MM.1S (cell line): ENCODE measurements around the gene FCGR3B.
"Not testable (repeated sequence)": the region's sequence is repeated elsewhere in the genome, so short reads cannot be mapped to it uniquely, and the experiment has no call there.

Source experiments
- DNase-seq: peaks from one replicate; pipeline ENCODE4 v3.0.0-alpha.2; 2015
- H2AFZ ChIP-seq: fragments of 300-600 bp; sonication (generic); 2 replicates; pipeline ENCODE4 v1.6.0; 2016; ENCODE audit warnings: antibody characterized with exemption, low read length
- H3F3A ChIP-seq: fragments of 300-600 bp; sonication (generic); 2 replicates; pipeline ENCODE4 v1.6.1; 2016; ENCODE audit warnings: mild to moderate bottlenecking, antibody characterized with exemption, low read length, moderate library complexity, mixed read lengths; ENCODE audit not compliant: insufficient read depth
- H3K27ac ChIP-seq: fragments of 300-600 bp; sonication (generic); 2 replicates; pipeline ENCODE4 v1.5.1; 2016; ENCODE audit warnings: mild to moderate bottlenecking, low read length
- H3K27me3 ChIP-seq: fragments of 300-600 bp; sonication (generic); replicated peaks from 2 replicates; pipeline ENCODE4 v1.6.0; 2016; ENCODE audit warnings: low read length; ENCODE audit not compliant: insufficient read depth
- H3K36me3 ChIP-seq: fragments of 300-600 bp; sonication (generic); replicated peaks from 2 replicates; pipeline ENCODE4 v1.6.1; 2016; ENCODE audit warnings: mild to moderate bottlenecking, low read length, mixed read lengths; ENCODE audit not compliant: insufficient read depth
- H3K4me1 ChIP-seq: fragments of 300-600 bp; sonication (generic); 2 replicates; pipeline ENCODE4 v1.6.1; 2016; ENCODE audit warnings: low read length, mixed read lengths
- H3K4me2 ChIP-seq: fragments of 300-600 bp; sonication (generic); 2 replicates; pipeline ENCODE4 v1.6.0; 2016; ENCODE audit warnings: low read depth, low read length
- H3K4me3 ChIP-seq: fragments of 300-600 bp; sonication (generic); 2 replicates; pipeline ENCODE4 v1.5.1; 2016; ENCODE audit warnings: low read length, mixed read lengths
- H3K79me2 ChIP-seq: fragments of 300-600 bp; sonication (generic); 2 replicates; pipeline ENCODE4 v1.6.1; 2016; ENCODE audit warnings: mixed run types, low read length, mixed read lengths
- H3K9ac ChIP-seq: fragments of 300-600 bp; sonication (generic); 2 replicates; pipeline ENCODE4 v1.6.1; 2016; ENCODE audit warnings: low read length, mixed read lengths
- H3K9me2 ChIP-seq: fragments of 300-600 bp; sonication (generic); replicated peaks from 2 replicates; pipeline ENCODE4 v1.6.1; 2016; ENCODE audit warnings: mild to moderate bottlenecking, low read length, mixed read lengths; ENCODE audit not compliant: insufficient read depth
- H3K9me3 ChIP-seq: fragments of 300-600 bp; sonication (generic); replicated peaks from 2 replicates; pipeline ENCODE4 v1.6.1; 2016; ENCODE audit warnings: mild to moderate bottlenecking, low read length, mixed read lengths; ENCODE audit not compliant: insufficient read depth
- H4K20me1 ChIP-seq: fragments of 300-600 bp; sonication (generic); 2 replicates; pipeline ENCODE4 v1.6.1; 2016; ENCODE audit warnings: mild to moderate bottlenecking, low read length, moderate library complexity, mixed read lengths; ENCODE audit not compliant: insufficient read depth

FCGR3B gene

DNA sequence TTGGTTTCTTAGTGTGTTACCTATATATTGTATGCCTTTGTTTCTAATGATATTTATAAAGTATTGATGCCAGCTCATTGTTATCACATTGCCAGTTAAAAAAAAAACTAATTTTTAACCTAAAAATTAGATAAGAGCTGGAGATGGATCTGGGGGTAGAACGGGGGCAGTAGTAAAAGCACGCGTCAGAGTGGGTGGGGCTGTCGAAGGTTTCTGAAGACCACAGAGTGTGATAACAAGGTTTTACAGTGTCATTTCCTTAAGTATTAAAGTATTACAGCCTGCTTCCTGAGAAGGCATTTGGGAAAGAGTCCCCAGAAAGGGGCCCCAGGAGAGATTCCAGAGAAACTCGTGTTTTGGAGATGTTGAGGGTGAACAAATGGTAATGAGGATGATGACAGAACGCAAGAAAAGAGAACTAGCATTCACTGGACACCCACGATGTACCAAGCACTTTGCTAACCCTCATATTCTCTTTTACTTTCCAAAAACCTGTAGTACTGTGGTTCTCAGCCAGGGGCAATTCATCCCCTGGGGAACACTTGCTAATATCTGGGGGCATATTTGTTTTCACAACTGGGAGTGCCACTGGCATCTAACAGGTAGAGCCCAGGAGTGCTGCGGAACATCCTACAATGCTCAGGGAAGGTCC lies 51.0 kb downstream of the FCGR3B start:
- not testable (repeated sequence) for H3K27me3 ChIP-seq, H3K27ac ChIP-seq, H3K4me1 ChIP-seq, H3K9me3 ChIP-seq, H3F3A ChIP-seq, H3K9ac ChIP-seq, H3K9me2 ChIP-seq, H3K4me2 ChIP-seq, H3K4me3 ChIP-seq, H4K20me1 ChIP-seq, H3K79me2 ChIP-seq, H2AFZ ChIP-seq, DNase-seq, H3K36me3 ChIP-seq

DNA sequence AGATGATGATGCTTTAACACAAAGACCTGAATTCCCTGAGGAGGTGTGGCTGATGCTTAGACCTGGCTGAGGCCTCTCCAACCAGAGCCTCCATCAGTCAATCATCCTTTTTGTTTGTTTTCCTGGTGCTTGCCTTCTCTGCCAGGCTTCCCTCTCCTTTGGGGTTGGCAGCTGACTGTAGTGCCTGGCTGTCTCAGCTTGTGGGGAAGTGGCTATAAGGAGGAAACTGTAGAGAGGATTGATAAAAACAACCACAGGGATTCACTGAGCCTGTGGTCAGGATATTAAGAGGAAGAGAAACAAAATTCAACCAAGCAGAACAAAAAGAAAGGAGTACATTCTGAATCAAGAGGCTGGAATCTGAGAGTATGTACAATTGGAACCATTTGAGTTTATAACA lies 54.3 kb downstream of the FCGR3B start:
- not testable (repeated sequence) for H4K20me1 ChIP-seq, H3F3A ChIP-seq, H3K79me2 ChIP-seq, H3K9ac ChIP-seq, H3K4me3 ChIP-seq, H2AFZ ChIP-seq, H3K9me2 ChIP-seq, H3K27ac ChIP-seq, H3K36me3 ChIP-seq, H3K4me2 ChIP-seq, H3K4me1 ChIP-seq, H3K9me3 ChIP-seq, H3K27me3 ChIP-seq, DNase-seq
